SU-DHL-6 (cell line): Measurements from ENCODE around the gene NRN1L.

ENCODE experiments used
- H2AFZ ChIP-seq: fragments of 200-600 bp; sonication (generic); 2 replicates; pipeline ENCODE4 v1.6.1; 2014; ENCODE audit warnings: low read depth, mild to moderate bottlenecking, moderate library complexity, mixed read lengths, antibody characterized with exemption, low read length; ENCODE audit not compliant: severe bottlenecking
- H3F3A ChIP-seq: fragments of 200-600 bp; shearing (Covaris generic); 2 replicates; pipeline ENCODE4 v1.6.0; 2016; ENCODE audit warnings: antibody characterized with exemption, mild to moderate bottlenecking; ENCODE audit not compliant: insufficient read depth
- H3K27ac ChIP-seq: fragments of 200-600 bp; sonication (generic); 2 replicates; pipeline ENCODE4 v1.5.1; 2016; ENCODE audit warnings: low read depth, mild to moderate bottlenecking, low read length, moderate library complexity, mixed read lengths
- H3K27me3 ChIP-seq: fragments of 200-600 bp; sonication (generic), shearing (Covaris generic); 2 replicates; pipeline ENCODE4 v1.6.0; 2014; ENCODE audit warnings: mild to moderate bottlenecking, low read length
- H3K36me3 ChIP-seq: fragments of 200-600 bp; sonication (generic); 2 replicates; pipeline ENCODE4 v1.6.1; 2014; ENCODE audit warnings: mild to moderate bottlenecking, low read length, mixed read lengths
- H3K4me2 ChIP-seq: fragments of 300-600, 200-600 bp; shearing (Covaris generic), sonication (generic); 2 replicates; pipeline ENCODE4 v1.6.0; 2014; ENCODE audit warnings: low read length, low read depth, mild to moderate bottlenecking; ENCODE audit not compliant: poor library complexity, severe bottlenecking
- H3K4me3 ChIP-seq: fragments of 200-600 bp; sonication (generic); 2 replicates; pipeline ENCODE4 v1.5.1; 2014; ENCODE audit warnings: antibody characterized with exemption, low read length, mild to moderate bottlenecking, mixed read lengths; ENCODE audit not compliant: insufficient read depth, poor library complexity, severe bottlenecking
- H3K79me2 ChIP-seq: fragments of 200-600 bp; sonication (generic); 2 replicates; pipeline ENCODE4 v1.6.1; 2014; ENCODE audit warnings: mild to moderate bottlenecking, low read length, moderate library complexity; ENCODE audit not compliant: insufficient read depth
- H3K9ac ChIP-seq: fragments of 200-600 bp; sonication (generic); 2 replicates; pipeline ENCODE4 v1.7.0; 2014; ENCODE audit warnings: mild to moderate bottlenecking, low read length
- H3K9me2 ChIP-seq: fragments of 200-600 bp; sonication (generic); replicated peaks from 2 replicates; pipeline ENCODE4 v1.6.1; 2014; ENCODE audit warnings: low read length; ENCODE audit not compliant: insufficient read depth
- H3K9me3 ChIP-seq: fragments of 200-600 bp; sonication (generic); 2 replicates; pipeline ENCODE4 v1.6.1; 2014; ENCODE audit warnings: low read length, mixed read lengths; ENCODE audit not compliant: insufficient read depth
- H4K20me1 ChIP-seq: fragments of 200-600 bp; sonication (generic); 2 replicates; pipeline ENCODE4 v1.6.1; 2014; ENCODE audit warnings: low read depth, mild to moderate bottlenecking, antibody characterized with exemption, low read length, moderate library complexity, mixed read lengths
- CTCF ChIP-seq: fragments of 200-600 bp; sonication (generic); IDR thresholded peaks from one replicate; pipeline ENCODE4 v1.5.1; 2017; ENCODE audit warnings: antibody characterized with exemption, mild to moderate bottlenecking, low read length, moderate library complexity; ENCODE audit not compliant: insufficient read depth, poor library complexity, severe bottlenecking
- EZH2phosphoT487 ChIP-seq: fragments of 200-600 bp; sonication (generic), shearing (Covaris generic); conservative IDR thresholded peaks from 2 replicates; pipeline ENCODE4 v1.6.1; 2018; ENCODE audit warnings: mild to moderate bottlenecking, antibody characterized with exemption, low read length, moderate library complexity, mixed read lengths

NRN1L gene

DNA sequence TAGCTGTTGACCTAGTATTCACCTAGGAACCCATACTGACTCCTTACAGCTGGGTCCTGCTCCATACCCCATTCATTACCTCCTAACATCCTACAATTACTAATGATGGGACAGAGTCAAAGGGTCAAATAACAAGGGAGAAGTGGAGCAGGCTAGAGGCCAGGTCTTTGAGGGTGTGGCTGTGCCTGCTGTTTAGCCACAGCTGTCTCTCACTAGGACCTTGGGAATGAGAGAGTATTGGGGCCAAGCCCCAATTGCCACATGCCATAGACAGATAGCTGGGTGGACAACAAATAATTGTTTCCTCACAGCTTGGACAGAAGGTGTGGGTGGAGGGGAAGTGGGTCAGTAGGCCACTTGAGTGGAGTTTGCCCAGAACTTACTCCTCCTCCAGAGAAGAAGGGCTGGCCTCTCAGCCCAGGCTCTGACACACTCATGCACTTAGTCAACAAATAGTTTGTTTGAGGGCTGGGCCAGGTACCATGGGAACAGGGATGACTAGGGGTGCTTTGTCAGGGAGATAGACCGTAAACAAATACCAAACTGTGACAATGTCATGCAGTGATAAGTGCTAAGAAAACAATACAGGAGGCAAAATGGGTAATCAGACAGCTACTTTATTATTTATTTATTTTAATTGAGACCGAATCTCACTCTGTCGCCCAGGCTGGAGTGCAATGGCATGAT is 27.0 kb upstream of the NRN1L start:
- Histone ChIP-seq H3K9me2 (no peaks in the 10 kb centered on the region), H2AFZ (no peak overlapping the region), H3K4me2 (no peak overlapping the region), H3K9ac (no peak overlapping the region), H3K79me2 (peaks cover 94% of the 10 kb centered on the region), H3K9me3 (no peaks in the 10 kb centered on the region), H3K27me3 (no peaks in the 10 kb centered on the region), H4K20me1 (peaks cover 10% of the 10 kb centered on the region; the same call in 1 of the 2 replicates), H3K4me3 (no peak overlapping the region), H3F3A (no peaks in the 10 kb centered on the region), H3K27ac (no peak overlapping the region), H3K36me3 (no peaks in the 10 kb centered on the region)
- TF ChIP-seq EZH2phosphoT487, result no peak
- TF ChIP-seq CTCF, result no peak

DNA sequence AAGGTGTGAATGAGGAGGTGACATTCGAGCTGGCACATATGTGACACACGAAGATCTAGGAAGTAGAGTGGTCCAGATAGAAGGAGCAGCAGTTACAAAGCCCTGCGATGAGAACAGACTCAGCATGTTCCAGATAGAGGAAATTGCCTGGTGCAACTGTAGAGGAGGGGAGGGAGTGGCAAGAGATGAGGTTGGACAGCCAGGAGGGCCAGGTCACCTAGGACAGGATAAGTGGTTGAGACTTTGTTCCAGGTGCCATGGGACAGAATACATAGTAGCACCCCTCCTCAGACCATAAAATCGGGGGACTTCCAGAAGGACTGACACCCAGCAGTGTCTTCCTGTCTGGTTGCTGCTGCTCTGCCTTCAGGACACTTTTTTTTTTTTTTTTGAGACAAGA is 26.2 kb upstream of the NRN1L start:
- Histone ChIP-seq H3K9me2 (no peaks in the 10 kb centered on the region), H4K20me1 (peaks cover 10% of the 10 kb centered on the region; the same call in 1 of the 2 replicates), H3F3A (no peaks in the 10 kb centered on the region), H2AFZ (no peak overlapping the region), H3K4me2 (no peak overlapping the region), H3K36me3 (no peaks in the 10 kb centered on the region), H3K79me2 (peaks cover 94% of the 10 kb centered on the region), H3K9me3 (no peaks in the 10 kb centered on the region), H3K9ac (no peak overlapping the region), H3K27me3 (no peaks in the 10 kb centered on the region), H3K27ac (no peak overlapping the region), H3K4me3 (no peak overlapping the region)
- TF ChIP-seq CTCF (no peak), EZH2phosphoT487 (no peak)

GRCh38 chr16:67860589-67861398 is 23.9 kb upstream of the NRN1L start:
- no peak overlapping the region for H3K27ac ChIP-seq
- no peak overlapping the region for H3K9ac ChIP-seq
- no peaks in the 10 kb centered on the region for H3F3A ChIP-seq
- H3K79me2 ChIP-seq, result peaks cover 83% of the 10 kb centered on the region
- peaks cover 10% of the 10 kb centered on the region; the same call in 1 of the 2 replicates for H4K20me1 ChIP-seq
- no peak overlapping the region for H3K4me3 ChIP-seq
- no peak overlapping the region for H2AFZ ChIP-seq
- no peaks in the 10 kb centered on the region for H3K36me3 ChIP-seq
- H3K4me2 ChIP-seq, result no peak overlapping the region
- no peaks in the 10 kb centered on the region for H3K9me3 ChIP-seq
- H3K27me3 ChIP-seq, result no peaks in the 10 kb centered on the region
- H3K9me2 ChIP-seq, result no peaks in the 10 kb centered on the region
- TF ChIP-seq CTCF (no peak), EZH2phosphoT487 (no peak)
